Raji (cell line): ENCODE measurements around the gene CCT6A.

Experiments
- POLR2A ChIP-seq: IDR thresholded peaks from 2 replicates; pipeline ENCODE4 v1.6.1; 2011; ENCODE audit warnings: low read depth, low read length, control low read depth; ENCODE audit not compliant: insufficient read depth

The CCT6A gene

GRCh38 chr7:56099653-56100052 lies 48.1 kb downstream of the CCT6A start:
- TF ChIP-seq POLR2A = no peak

- TF ChIP-seq POLR2A = no peak
Observed at GRCh38 chr7:56105508-56105907, 53.9 kb downstream of the CCT6A start.

- TF ChIP-seq POLR2A = peak; percentile 75
Observed at GRCh38 chr7:56106108-56107073, 54.8 kb downstream of the CCT6A start, which contains the start of gene CHCHD2. TSS of gene CHCHD2 (minus strand) at chr7:56106476. CDS start at chr7:56106413, 63 bp downstream.

GRCh38 chr7:56107954-56108258 lies 56.3 kb downstream of the CCT6A start:
- no peak for TF ChIP-seq POLR2A

- no peak for TF ChIP-seq POLR2A
Observed at GRCh38 chr7:56110611-56111010, 59.0 kb downstream of the CCT6A start.
